ENCODE measurements around the gene TRAPPC1. TPM values are rescaled to one million over a fixed set of nuclear protein-coding genes. Genes with fewer than 3 reads are reported as not detected.

The TRAPPC1 gene
- total RNA-seq, 1 donor from 2014 or later, result 129 TPM

- Mint-ChIP-seq H3K9me3 (no peaks in the 10 kb centered on the region), H3K27me3 (no peaks in the 10 kb centered on the region), H3K36me3 (ENCODE audit: low read depth) (peaks cover 12% of the 10 kb centered on the region), H3K4me1 (peaks cover 23% of the 10 kb centered on the region), H3K27ac (peak within 1 kb of the TSS; percentile 87), H3K4me3 (peak within 1 kb of the TSS; percentile 91)
- intact Hi-C loops (cut with micrococcal nuclease), result loop anchor here (1.0 to 2.0 kb wide), 3 partner anchors 8 to 59 kb away; partner anchors contain the start of genes CNTROB and NAA38
- peak; percentile 83 for ATAC-seq (ENCODE audit: low read depth)
- POLR2A ChIA-PET, result interaction anchor here (0.5 to 4.4 kb wide), 17 partner anchors 11 to 332 kb away, joined by 3 to 58 read pairs (median 5); partner anchors contain the start of genes CNTROB, CTC1, CYB5D1 and GUCY2D
- CTCF ChIA-PET, result interaction anchor here (1.1 to 2.8 kb wide), 8 partner anchors 16 to 158 kb away, joined by 3 to 22 read pairs (median 6); partner anchors contain the start of genes CNTROB and TRAPPC1
- TF ChIP-seq CTCF (IDR thresholded peaks at IDR 0.05), result no peak
- peak; percentile 81 for DNase-seq
Observed at GRCh38 chr17:7915611-7916384, 15.9 kb downstream of the TRAPPC1 start, which contains the start of gene RNF227. RNF227 (minus strand) TSS chr17:7916289; CDS start chr17:7916195, 94 bp downstream.

- H3K36me3 Mint-ChIP-seq (ENCODE audit: low read depth), result peaks cover 18% of the 10 kb centered on the region
- POLR2A ChIA-PET, result interaction anchor here (0.5 to 4.4 kb wide), 14 partner anchors 12 to 333 kb away, joined by 3 to 58 read pairs (median 6); partner anchors contain the start of genes CNTROB, CTC1, CYB5D1 and KCNAB3
Observed at GRCh38 chr17:7915179-7915610, 16.6 kb downstream of the TRAPPC1 start.

GRCh38 chr17:7912927-7913524, 18.7 kb downstream of the TRAPPC1 start:
- intact Hi-C loops (cut with micrococcal nuclease), result loop anchor here (1.0 to 2.0 kb wide), 6 partner anchors 26 to 170 kb away; no protein-coding TSS in a partner anchor
- H3K36me3 Mint-ChIP-seq (ENCODE audit: low read depth), result peaks cover 36% of the 10 kb centered on the region

More at GRCh38 chr17:7915179-7915610, 16.6 kb downstream of the TRAPPC1 start:
- no peak for TF ChIP-seq CTCF (IDR thresholded peaks at IDR 0.05)
- H3K27me3 Mint-ChIP-seq, result no peaks in the 10 kb centered on the region
- ATAC-seq (ENCODE audit: low read depth) (no peak), DNase-seq (no peak)
- intact Hi-C loops (cut with micrococcal nuclease), result loop anchor here (1.0 to 2.0 kb wide), 3 partner anchors 8 to 58 kb away; partner anchors contain the start of genes CNTROB and NAA38
- peak overlapping the region; percentile 91 for H3K4me3 Mint-ChIP-seq
- peak overlapping the region; percentile 87 for H3K27ac Mint-ChIP-seq
- no peaks in the 10 kb centered on the region for H3K9me3 Mint-ChIP-seq
- peaks cover 23% of the 10 kb centered on the region for H3K4me1 Mint-ChIP-seq
- CTCF ChIA-PET, result interaction anchor here (1.1 to 2.8 kb wide), 7 partner anchors 16 to 158 kb away, joined by 3 to 22 read pairs (median 6); partner anchors contain the start of genes CNTROB and TRAPPC1

GRCh38 chr17:7911116-7911515, 20.6 kb downstream of the TRAPPC1 start:
- ChIA-PET POLR2A (interaction anchor here (2.6 kb wide), 1 partner anchor 20 kb away, joined by 13 read pairs; the partner anchor contains the start of genes CNTROB and TRAPPC1), CTCF (interaction anchor here (2.0 to 4.8 kb wide), 2 partner anchors 77 to 147 kb away, joined by 5 to 90 read pairs; no protein-coding TSS in a partner anchor)
- H3K4me3 Mint-ChIP-seq, result no peak overlapping the region
- DNase-seq, result no peak
- no peak for TF ChIP-seq CTCF (IDR thresholded peaks at IDR 0.05)
- H3K4me1 Mint-ChIP-seq, result peaks cover 14% of the 10 kb centered on the region
- intact Hi-C loops (cut with micrococcal nuclease), result no loop called here
- H3K27ac Mint-ChIP-seq, result no peak overlapping the region
- ATAC-seq (ENCODE audit: low read depth), result no peak
- H3K27me3 Mint-ChIP-seq, result no peaks in the 10 kb centered on the region
- peaks cover 56% of the 10 kb centered on the region for H3K36me3 Mint-ChIP-seq (ENCODE audit: low read depth)
- H3K9me3 Mint-ChIP-seq, result no peaks in the 10 kb centered on the region

More at GRCh38 chr17:7912927-7913524, 18.7 kb downstream of the TRAPPC1 start:
- no peaks in the 10 kb centered on the region for H3K9me3 Mint-ChIP-seq
- peak; percentile 40 for ATAC-seq (ENCODE audit: low read depth)
- no peak for DNase-seq
- peak overlapping the region; percentile 56 for H3K27ac Mint-ChIP-seq
- H3K4me3 Mint-ChIP-seq, result no peak overlapping the region
- H3K4me1 Mint-ChIP-seq, result peaks cover 23% of the 10 kb centered on the region
- POLR2A ChIA-PET, result interaction anchor here (0.6 to 2.6 kb wide), 8 partner anchors 18 to 1006 kb away, joined by 3 to 13 read pairs (median 4); partner anchors contain the start of genes CNTROB, KDM6B and TRAPPC1
- CTCF ChIA-PET, result interaction anchor here (0.7 to 4.8 kb wide), 11 partner anchors 20 to 147 kb away, joined by 3 to 90 read pairs (median 4); no protein-coding TSS in a partner anchor
- TF ChIP-seq CTCF (IDR thresholded peaks at IDR 0.05), result no peak
- no peaks in the 10 kb centered on the region for H3K27me3 Mint-ChIP-seq

Measured in activated B cell treated with CpG ODN at 0.5 μM for 24 hours (primary cell).